MCF 10A (cell line): ENCODE data around the gene CCDC136. TPM values are rescaled to one million over a fixed set of nuclear protein-coding genes. Genes with fewer than 3 reads are reported as not detected.

Experiments used
- BruUV-seq: library from RNA; stranded (reverse); fragments of 400-500 nt; replicated peaks from 2 replicates; lab custom pipeline; 2021; lab: Mats Ljungman, UMichigan
- CTCF ChIA-PET: fragments of 300-600 bp; sonication (Branson Sonifier 250); formaldehyde crosslinking; extraction: SDS; loops from one replicate; lab custom pipeline; 2021; ENCODE audit warnings: antibody characterized with exemption, inconsistent platforms; lab: Yijun Ruan, JAX
- POLR2A ChIA-PET: fragments of 300-600, 350-650 bp; sonication (Branson Sonifier 250); formaldehyde crosslinking; extraction: SDS; loops from one replicate; lab custom pipeline; 2020; ENCODE audit warnings: antibody characterized with exemption, inconsistent platforms; lab: Yijun Ruan, JAX
- DNase-seq: peaks from one replicate; pipeline ENCODE4 v3.0.0-alpha.2; 2018; ENCODE audit not compliant: unreplicated experiment
- H3K27ac Mint-ChIP-seq: one replicate; pipeline ENCODE4 v1.8.0; 2022; ENCODE audit warnings: mild to moderate bottlenecking, low read depth, mixed read lengths; ENCODE audit not compliant: unreplicated experiment
- H3K27me3 Mint-ChIP-seq: one replicate; pipeline ENCODE4 v1.8.0; 2022; ENCODE audit warnings: mixed read lengths; ENCODE audit not compliant: insufficient read depth, unreplicated experiment
- H3K36me3 Mint-ChIP-seq: one replicate; pipeline ENCODE4 v1.8.0; 2022; ENCODE audit warnings: mild to moderate bottlenecking, moderate library complexity, mixed read lengths; ENCODE audit not compliant: insufficient read depth, unreplicated experiment
- H3K4me1 Mint-ChIP-seq: one replicate; pipeline ENCODE4 v1.8.0; 2022; ENCODE audit warnings: mixed read lengths; ENCODE audit not compliant: insufficient read depth, unreplicated experiment
- H3K4me3 Mint-ChIP-seq: one replicate; pipeline ENCODE4 v1.8.0; 2022; ENCODE audit warnings: mild to moderate bottlenecking, moderate library complexity, mixed read lengths; ENCODE audit not compliant: unreplicated experiment
- H3K9me3 Mint-ChIP-seq: one replicate; pipeline ENCODE4 v1.8.0; 2022; ENCODE audit warnings: mixed read lengths; ENCODE audit not compliant: unreplicated experiment
- intact Hi-C: fragments of 100-400 bp; cut with micrococcal nuclease; formaldehyde crosslinking; loops from 2 replicates; pipeline ENCODE4 v1.14.1; 2022
- total RNA-seq: library from RNA; stranded (reverse); gene quantifications from 2 replicates; pipeline ENCODE4 v1.2.3, GENCODE V29; 2022
- TF ChIP-seq, protein P1 (sequence below): fragments of 200-600 bp; IDR thresholded peaks from one replicate; pipeline ENCODE4 v1.8.0; 2022; ENCODE audit warnings: antibody characterized with exemption, mild to moderate bottlenecking; ENCODE audit not compliant: unreplicated experiment

Gene CCDC136
- total RNA-seq, 1 experiment from 2014 or later = 3.5 TPM

DNA sequence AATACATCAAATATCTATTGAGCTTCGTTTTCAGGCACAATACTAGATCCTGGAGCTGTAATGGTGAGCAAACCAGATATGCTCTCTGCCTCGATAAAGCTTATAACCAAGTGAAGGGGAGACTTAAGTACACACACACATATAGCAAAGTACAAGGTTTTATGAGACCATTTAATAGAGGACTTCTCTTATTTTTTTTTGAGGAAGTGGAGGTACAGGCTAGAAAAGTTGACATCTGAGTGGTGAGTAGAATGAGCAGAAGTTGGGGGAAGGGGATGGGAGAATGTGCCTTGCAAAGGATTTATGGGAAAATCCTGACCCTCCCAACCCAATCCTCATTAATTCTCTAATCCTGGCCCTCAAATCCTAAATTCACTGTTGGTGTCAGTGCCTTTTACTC is 7.7 kb downstream of the CCDC136 start:
- POLR2A ChIA-PET = no interaction called here
- Mint-ChIP-seq H3K27ac (no peak overlapping the region), H3K4me3 (no peak overlapping the region), H3K9me3 (no peaks in the 10 kb centered on the region), H3K27me3 (no peaks in the 10 kb centered on the region), H3K4me1 (no peaks in the 10 kb centered on the region), H3K36me3 (no peaks in the 10 kb centered on the region)
- BruUV-seq = no TSS peak
- DNase-seq = no peak
- TF ChIP-seq, protein P1, sequence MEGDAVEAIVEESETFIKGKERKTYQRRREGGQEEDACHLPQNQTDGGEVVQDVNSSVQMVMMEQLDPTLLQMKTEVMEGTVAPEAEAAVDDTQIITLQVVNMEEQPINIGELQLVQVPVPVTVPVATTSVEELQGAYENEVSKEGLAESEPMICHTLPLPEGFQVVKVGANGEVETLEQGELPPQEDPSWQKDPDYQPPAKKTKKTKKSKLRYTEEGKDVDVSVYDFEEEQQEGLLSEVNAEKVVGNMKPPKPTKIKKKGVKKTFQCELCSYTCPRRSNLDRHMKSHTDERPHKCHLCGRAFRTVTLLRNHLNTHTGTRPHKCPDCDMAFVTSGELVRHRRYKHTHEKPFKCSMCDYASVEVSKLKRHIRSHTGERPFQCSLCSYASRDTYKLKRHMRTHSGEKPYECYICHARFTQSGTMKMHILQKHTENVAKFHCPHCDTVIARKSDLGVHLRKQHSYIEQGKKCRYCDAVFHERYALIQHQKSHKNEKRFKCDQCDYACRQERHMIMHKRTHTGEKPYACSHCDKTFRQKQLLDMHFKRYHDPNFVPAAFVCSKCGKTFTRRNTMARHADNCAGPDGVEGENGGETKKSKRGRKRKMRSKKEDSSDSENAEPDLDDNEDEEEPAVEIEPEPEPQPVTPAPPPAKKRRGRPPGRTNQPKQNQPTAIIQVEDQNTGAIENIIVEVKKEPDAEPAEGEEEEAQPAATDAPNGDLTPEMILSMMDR = no peak
- intact Hi-C loops = no loop called here
- CTCF ChIA-PET = no interaction called here

DNA sequence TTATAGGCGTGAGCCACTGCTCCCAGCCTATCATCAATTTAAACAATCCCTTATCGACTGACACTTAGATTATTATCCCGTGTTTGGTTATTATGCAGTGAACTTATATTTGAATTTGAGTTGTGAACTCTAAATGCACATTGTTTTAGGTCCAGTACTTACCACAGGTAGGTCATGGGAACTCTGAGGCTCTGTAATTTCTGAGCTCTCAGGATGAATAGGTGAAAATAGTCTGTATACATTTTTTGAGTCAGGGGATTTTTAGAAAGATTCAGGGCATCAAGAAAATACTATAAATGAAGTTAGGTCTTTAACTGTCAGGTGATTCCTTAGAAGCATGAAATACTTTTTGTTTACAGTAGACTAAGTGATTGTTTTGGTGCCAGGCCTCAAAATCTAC is 8.8 kb downstream of the CCDC136 start:
- no peak overlapping the region for H3K4me3 Mint-ChIP-seq
- no TSS peak for BruUV-seq
- H3K9me3 Mint-ChIP-seq = no peaks in the 10 kb centered on the region
- no peak overlapping the region for H3K27ac Mint-ChIP-seq
- POLR2A ChIA-PET = no interaction called here
- intact Hi-C loops = no loop called here
- H3K27me3 Mint-ChIP-seq = no peaks in the 10 kb centered on the region
- H3K36me3 Mint-ChIP-seq = no peaks in the 10 kb centered on the region
- CTCF ChIA-PET = no interaction called here
- DNase-seq = no peak
- H3K4me1 Mint-ChIP-seq = no peaks in the 10 kb centered on the region
- TF ChIP-seq, protein P1 = no peak

DNA sequence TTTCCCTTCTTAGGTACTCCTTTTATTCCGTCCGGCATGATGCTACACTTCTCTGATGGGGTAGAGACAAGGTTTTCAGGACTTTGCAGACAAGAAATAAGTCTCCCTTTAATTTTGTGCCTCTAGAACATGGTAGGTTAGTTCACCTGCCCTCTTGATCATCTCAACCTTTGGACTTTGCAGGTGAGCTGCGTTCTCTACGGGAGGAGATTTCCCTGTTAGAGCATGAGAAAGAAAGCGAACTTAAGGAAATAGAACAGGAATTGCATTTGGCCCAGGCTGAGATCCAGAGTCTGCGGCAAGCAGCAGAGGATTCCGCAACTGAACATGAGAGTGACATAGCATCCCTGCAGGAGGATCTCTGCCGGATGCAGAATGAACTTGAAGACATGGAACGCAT is 9.2 kb downstream of the CCDC136 start:
- H3K36me3 Mint-ChIP-seq = no peaks in the 10 kb centered on the region

DNA sequence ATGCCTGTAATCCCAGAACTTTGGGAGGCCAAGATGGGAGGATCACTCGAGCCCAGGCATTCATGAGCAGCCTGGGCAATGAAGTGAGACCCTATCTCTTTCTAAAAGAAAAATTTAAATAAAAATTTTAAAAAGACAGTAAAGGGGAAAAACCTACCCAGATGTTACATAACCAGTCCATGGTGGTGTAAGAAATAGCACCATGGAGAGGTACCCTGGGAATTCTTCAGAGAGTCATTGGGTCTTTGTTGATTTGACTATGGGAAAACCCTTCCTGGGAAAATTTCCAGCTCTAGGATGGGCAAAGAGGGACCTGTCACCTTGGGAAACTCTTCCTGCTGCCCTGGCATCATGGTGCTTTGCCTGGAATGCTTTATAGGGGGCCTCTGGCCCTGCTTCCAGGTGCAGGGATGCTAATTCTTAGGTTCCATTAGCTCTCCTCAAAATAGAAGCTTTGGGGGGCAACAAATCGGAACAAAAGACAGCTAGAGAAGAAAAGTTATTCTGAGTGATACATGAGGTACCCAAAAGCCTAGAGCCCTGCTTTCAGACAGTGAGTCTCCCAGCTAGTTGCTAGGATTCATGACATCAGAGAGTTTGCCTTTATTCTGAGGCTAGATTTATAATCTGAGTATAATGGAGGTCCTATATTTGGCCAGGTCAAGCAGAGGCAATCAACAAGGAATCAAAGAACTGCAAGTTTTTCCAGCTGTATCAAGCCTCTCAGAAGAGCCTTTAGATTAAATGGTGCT is 10.1 kb downstream of the CCDC136 start:
- Mint-ChIP-seq H3K4me3 (no peak overlapping the region), H3K36me3 (peaks cover 5% of the 10 kb centered on the region), H3K27me3 (no peaks in the 10 kb centered on the region), H3K4me1 (no peaks in the 10 kb centered on the region), H3K27ac (no peak overlapping the region), H3K9me3 (no peaks in the 10 kb centered on the region)
- DNase-seq = no peak
- no TSS peak for BruUV-seq
- CTCF ChIA-PET = no interaction called here
- intact Hi-C loops = no loop called here
- POLR2A ChIA-PET = no interaction called here
- TF ChIP-seq, protein P1 = no peak

More for the DNA sequence above, 9.2 kb downstream of the CCDC136 start:
- Mint-ChIP-seq H3K9me3 (no peaks in the 10 kb centered on the region), H3K4me1 (no peaks in the 10 kb centered on the region), H3K27me3 (no peaks in the 10 kb centered on the region), H3K4me3 (no peak overlapping the region), H3K27ac (no peak overlapping the region)
- BruUV-seq = no TSS peak
- no peak for DNase-seq
- intact Hi-C loops = no loop called here
- TF ChIP-seq, protein P1 = no peak
- ChIA-PET CTCF (no interaction called here), POLR2A (no interaction called here)
